Cerebellar cortex (tissue), 1 donor: ENCODE results near the gene MEGF8.

ENCODE experiments used
- DNase-seq: peaks from one replicate; pipeline ENCODE4 v3.0.0-alpha.2; 2015; ENCODE audit warnings: low spot score

The MEGF8 gene

GRCh38 chr19:42388851-42389489, 63.5 kb downstream of the MEGF8 start:
- no peak for DNase-seq

GRCh38 chr19:42389899-42390298, 64.5 kb downstream of the MEGF8 start, which contains the start of gene CNFN:
Gene CNFN (minus strand): TSS chr19:42390297. CDS start chr19:42389037, 1,260 bp downstream.
- DNase-seq, result no peak

- no peak for DNase-seq
These were observed 66.7 kb downstream of the MEGF8 start for GRCh38 chr19:42392165-42392564.

- no peak for DNase-seq
These were observed 69.3 kb downstream of the MEGF8 start for GRCh38 chr19:42394751-42395150.

- DNase-seq, result peak; percentile 99
These were observed 71.2 kb downstream of the MEGF8 start for GRCh38 chr19:42396381-42397262.

GRCh38 chr19:42397263-42398166, 72.1 kb downstream of the MEGF8 start:
- DNase-seq, result peak; percentile 42

- no peak for DNase-seq
These were observed 75.0 kb downstream of the MEGF8 start for GRCh38 chr19:42400404-42400803.

- DNase-seq, result peak; percentile 82
These were observed 76.2 kb downstream of the MEGF8 start for GRCh38 chr19:42401365-42402303.

GRCh38 chr19:42402376-42403116, 77.1 kb downstream of the MEGF8 start:
- DNase-seq, result peak; percentile 38

- DNase-seq, result no peak
These were observed 78.2 kb downstream of the MEGF8 start for GRCh38 chr19:42403586-42403985.

- DNase-seq, result no peak
These were observed 80.7 kb downstream of the MEGF8 start for GRCh38 chr19:42406111-42406510.

- no peak for DNase-seq
These were observed 81.8 kb downstream of the MEGF8 start for GRCh38 chr19:42407085-42407815.

- no peak for DNase-seq
These were observed 82.4 kb downstream of the MEGF8 start for GRCh38 chr19:42407816-42408175.

GRCh38 chr19:42409477-42409876, 84.0 kb downstream of the MEGF8 start:
- no peak for DNase-seq

GRCh38 chr19:42410371-42410770, 84.9 kb downstream of the MEGF8 start:
- no peak for DNase-seq

GRCh38 chr19:42411581-42412178, 86.2 kb downstream of the MEGF8 start:
- no peak for DNase-seq

GRCh38 chr19:42412227-42412626, 86.8 kb downstream of the MEGF8 start:
- DNase-seq, result no peak

GRCh38 chr19:42412661-42413076, 87.2 kb downstream of the MEGF8 start:
- no peak for DNase-seq

GRCh38 chr19:42419309-42419708, 93.9 kb downstream of the MEGF8 start:
- DNase-seq, result no peak
